ENCODE results near the gene RABL3. TPM values are rescaled to one million over a fixed set of nuclear protein-coding genes. Genes with fewer than 3 reads are reported as not detected.
A peak's percentile ranks its signal among the peaks of the same experiment; 100 is the strongest.

Gene RABL3
- total and polyA plus RNA-seq, 2 of the 4 experiments (the other 2 are of a cell fraction) = 5.3 to 17.0 TPM

DNA sequence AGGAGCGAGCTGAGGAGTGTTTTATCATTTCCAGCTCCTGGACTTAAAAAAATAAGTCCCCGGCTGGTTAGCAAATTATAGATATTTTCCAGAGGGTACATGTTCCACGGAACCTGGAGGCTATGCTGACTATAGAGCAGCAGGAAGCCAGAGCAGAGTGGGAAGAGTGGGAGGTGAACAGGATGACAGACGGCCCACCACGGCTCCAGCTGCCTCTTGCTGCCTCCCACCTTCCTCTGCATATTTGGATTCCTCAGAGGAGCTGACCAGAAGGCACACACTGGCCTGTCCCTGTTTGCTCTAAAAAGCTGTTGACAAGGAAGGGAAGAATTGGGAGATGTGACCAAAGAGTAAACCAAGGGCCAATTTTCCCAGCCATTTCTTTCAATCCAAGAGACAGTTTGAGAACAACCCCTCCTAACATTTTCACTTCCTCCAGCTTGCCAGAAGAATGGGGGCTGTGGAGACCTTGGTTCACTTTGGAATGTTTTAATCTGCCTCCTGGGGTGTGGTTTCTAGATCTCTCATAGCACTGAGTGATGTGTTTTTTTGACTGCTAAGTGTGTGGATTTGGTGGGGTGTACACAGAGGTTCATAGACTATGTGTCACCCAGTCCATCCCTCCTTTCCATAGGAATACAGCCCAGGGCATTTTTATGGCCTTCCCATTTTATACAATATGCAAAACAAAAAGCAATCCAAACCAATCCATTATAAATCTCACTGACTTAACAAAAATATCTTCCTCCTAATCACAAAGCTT, 97.1 kb downstream of the RABL3 start:
- Histone ChIP-seq H4K20me1 (ENCODE audit: insufficient read depth, low read length) (no peaks in the 10 kb centered on the region), H4K5ac (ENCODE audit: low read depth, low read length) (peak overlapping the region; percentile 22; the same call in 1 of the 2 replicates), H3K27me3 (ENCODE audit: control insufficient read depth, insufficient read depth, low read length) (no peaks in the 10 kb centered on the region), H3K9me3 (ENCODE audit: control insufficient read depth, insufficient read depth, low read length) (no peaks in the 10 kb centered on the region), H3K4ac (ENCODE audit: low read depth, low read length) (peak overlapping the region; percentile 11; the same call in 1 of the 2 replicates), H2BK15ac (ENCODE audit: low read depth, low read length) (no peak overlapping the region; the same call in 2 of the 3 replicates), H4K8ac (ENCODE audit: low read depth in 2 of 2, low read length in 2 of 2) (peak overlapping the region; percentile 33 to 40; a peak in 2 of 4 replicates), H3K36me3 (ENCODE audit: control insufficient read depth, insufficient read depth, low read length) (no peaks in the 10 kb centered on the region), H4K91ac (ENCODE audit: insufficient read depth, low read depth, low read length) (peak overlapping the region; percentile 11; the same call in 1 of the 2 replicates), H3K4me2 (ENCODE audit: low read depth, low read length) (no peak overlapping the region), H2AK5ac (ENCODE audit: low read depth, low read length) (no peak overlapping the region), H3K18ac (ENCODE audit: low read depth, low read length) (peak overlapping the region; percentile 34; the same call in 1 of the 2 replicates), H3K27ac (ENCODE audit: insufficient read depth, low read length) (no peak overlapping the region), H3K79me1 (ENCODE audit: low read depth in 1 of 2, low read length in 2 of 2) (no peaks in the 10 kb centered on the region), H3K23ac (ENCODE audit: low read depth, low read length) (no peak overlapping the region), H2AFZ (replicated peaks; ENCODE audit: low read length, poor library complexity) (peak overlapping the region; percentile 67), H3K14ac (replicated peaks; ENCODE audit: low read depth, low read length) (no peak overlapping the region), H2BK120ac (ENCODE audit: low read depth, low read length) (peak overlapping the region; percentile 52), H2BK5ac (ENCODE audit: low read depth, low read length, poor library complexity, severe bottlenecking) (no peak overlapping the region), H2AK9ac (replicated peaks; ENCODE audit: low read depth, low read length, poor library complexity) (no peak overlapping the region), H3K9me1 (ENCODE audit: insufficient read depth, low read length) (peaks cover 8% of the 10 kb centered on the region; the same call in 1 of the 2 replicates), H3K4me3 (ENCODE audit: insufficient read depth, low read depth, low read length) (no peak overlapping the region), H3K9ac (ENCODE audit: low read depth, low read length) (peak overlapping the region; percentile 34; the same call in 1 of the 2 replicates), H2BK20ac (ENCODE audit: low read depth, low read length) (0 out of 2 replicates have a peak overlapping the region, but pooled peaks have one; percentile 20), H3K4me1 (ENCODE audit: control insufficient read depth, insufficient read depth, low read length) (peaks cover 29% of the 10 kb centered on the region), H3K56ac (ENCODE audit: extremely low read depth, insufficient read depth, low read length) (no peak overlapping the region)
- 60% methylated on average over 1 of the region's 5 CpGs; no CpG with 5 or more reads in 1 of the 2 experiments for WGBS, 2 experiments (ENCODE audit: extremely low coverage in 2 of 2, insufficient read length in 1 of 2)
- no peak for TF ChIP-seq FOS (IDR thresholded peaks at IDR 0.05; ENCODE audit: low read depth, low read length)
- TF ChIP-seq CHD1 (IDR thresholded peaks at IDR 0.05; ENCODE audit: low read depth, low read length) = no peak
- TF ChIP-seq RCOR1 (IDR thresholded peaks at IDR 0.05; ENCODE audit: insufficient replicate concordance, low read length) = no peak
- no TSS peak for BruUV-seq (replicated peaks)
- in situ Hi-C loops (cut with MboI; ENCODE audit: low sequenced_read_pairs) = no loop called here
- dilution Hi-C loops (cut with HindIII; ENCODE audit: low sequenced_read_pairs, unreplicated experiment) = no loop called here
- intact Hi-C loops (cut with micrococcal nuclease) = no loop called here
- ChIA-PET POLR2A (ENCODE audit: unreplicated experiment) (interaction anchor here (0.6 kb wide), 1 partner anchor 111 kb away, joined by 3 read pairs; no protein-coding TSS in a partner anchor), CTCF (no interaction called here)
- DNase-seq = peak; percentile 22
- peak; percentile 27; the same call in 1 of the 2 replicates for ATAC-seq (ENCODE audit: low read depth)
